Measurements from ENCODE around the gene UMODL1.

- TF ChIP-seq ZFP30 (CRISPR knock-in tag; IDR thresholded peaks at IDR 0.05) (no peak), OSR1 (CRISPR knock-in tag; IDR thresholded peaks at IDR 0.05) (no peak), RARB (CRISPR knock-in tag; IDR thresholded peaks at IDR 0.05) (no peak), ZFP3 (CRISPR knock-in tag; IDR thresholded peaks at IDR 0.05) (no peak), PPARA (CRISPR knock-in tag; IDR thresholded peaks at IDR 0.05; ENCODE audit: borderline replicate concordance) (no peak), ZC3H10 (CRISPR knock-in tag; IDR thresholded peaks at IDR 0.05) (no peak), ISL1 (CRISPR knock-in tag; IDR thresholded peaks at IDR 0.05) (no peak), ZNF70 (CRISPR knock-in tag; IDR thresholded peaks at IDR 0.05) (no peak), BACH2 (CRISPR knock-in tag; IDR thresholded peaks at IDR 0.05; ENCODE audit: borderline replicate concordance) (no peak), ARNTL (CRISPR knock-in tag; IDR thresholded peaks at IDR 0.05; ENCODE audit: borderline replicate concordance, low read depth) (no peak), POU6F1 (CRISPR knock-in tag; IDR thresholded peaks at IDR 0.05; ENCODE audit: borderline replicate concordance, low read depth) (no peak), PATZ1 (CRISPR knock-in tag; IDR thresholded peaks at IDR 0.05; ENCODE audit: borderline replicate concordance) (no peak)
These were observed 52.2 kb downstream of the UMODL1 start for GRCh38 chr21:42123219-42123908.
